Psoas muscle (tissue), 8 donors: Measurements from ENCODE around the gene MICAL3. TPM values are rescaled to one million over a fixed set of nuclear protein-coding genes. Genes with fewer than 3 reads are reported as not detected.
"Not testable (repeated sequence)": the region's sequence is repeated elsewhere in the genome, so short reads cannot be mapped to it uniquely, and the experiment has no call there.

Experiments used
- ATAC-seq, 4 donors: fragments of 200-7000 bp; cut with Tn5 transposase; one replicate each; pipeline ENCODE4 v1.9.1; 2020; ENCODE audit warnings: moderate library complexity in 3 of 4, mild to moderate bottlenecking in 2 of 4
- DNase-seq, 2 donors: peaks; one replicate each; pipeline ENCODE4 v3.0.0-alpha.2; 2020
- H3K27ac ChIP-seq: fragments of 200-600 bp; one replicate; pipeline ENCODE4 v1.8.0; 2022
- H3K27me3 ChIP-seq, 3 donors: fragments of 200-600 bp in 1 of 3; one replicate each; pipeline versions ENCODE4 v1.6.1 to v1.8.0; 2013 to 2022; ENCODE audit warnings: low read length in 2 of 3, mild to moderate bottlenecking in 2 of 3, moderate library complexity in 1 of 3; ENCODE audit not compliant: insufficient read depth in 3 of 3
- H3K36me3 ChIP-seq, 2 donors: fragments of 200-600 bp in 1 of 2; one replicate each; pipeline versions ENCODE4 v1.6.1 to v1.8.0; 2013 to 2022; ENCODE audit warnings: low read depth in 1 of 2, mild to moderate bottlenecking in 1 of 2, moderate library complexity in 1 of 2; ENCODE audit not compliant: insufficient read depth in 1 of 2
- H3K4me1 ChIP-seq: fragments of 200-600 bp; one replicate; pipeline ENCODE4 v1.8.0; 2022
- H3K4me3 ChIP-seq: fragments of 200-600 bp; one replicate; pipeline ENCODE4 v1.8.0; 2022; ENCODE audit warnings: mild to moderate bottlenecking
- H3K9me3 ChIP-seq: fragments of 200-600 bp; one replicate; pipeline ENCODE4 v1.8.0; 2022
- CTCF ChIP-seq: fragments of 200-600 bp; IDR thresholded peaks from one replicate; pipeline ENCODE4 v1.8.0; 2022; ENCODE audit warnings: antibody characterized with exemption
- WGBS, 3 donors: extraction: QIAGEN DNeasy Blood & Tissue Kit; methylation state at CpG; one replicate each; pipeline versions ENCODE4 v1.1.6 to v1.1.7; 2013; 5-methylcytosine and 5-hydroxymethylcytosine counted together
- intact Hi-C, 2 donors: fragments of 100-400 bp; cut with DNase I; formaldehyde crosslinking; loops; one replicate each; pipeline versions ENCODE4 v1.11.0 to v1.14.2; 2022
- polyA plus RNA-seq, 3 donors: library from polyadenylated mRNA; stranded (reverse); fragments of 200-250 nt; gene quantifications; one replicate each; pipeline ENCODE4 v1.2.3, GENCODE V29; 2013
- total RNA-seq, 4 donors: library from RNA; stranded (reverse); fragmentation: NEBNext Ultra II Directional in 2 of 4; extraction: Animal tissue kit (Norgen Biotek cat#: 25700) in 2 of 4; gene quantifications; one replicate each; pipeline versions ENCODE4 v1.2.1 to v1.2.4, GENCODE V29; 2021 to 2023
- donor health status: healthy with polysubstance abuse.
- donor health status: DM: no; HTN: no; CAD: no; lungs with moderate emphysema.
- donor health status: Bipolar disorder and iron deficiency.
- donor health status: healthy.
- donor health status: DM: yes; HTN: yes; CAD: no.
- donor health status: DM: no; HTN: no; CAD: no.
- donor health status: DM: no; HTN: no; CAD: no.
- donor health status: DM: yes; HTN: yes; CAD: no.

MICAL3 gene
- total and polyA plus RNA-seq, 7 donors: 2.1 to 38.3 (median 15.5) TPM

GRCh38 chr22:18023509-18024275 is 669 bp downstream of the MICAL3 start:
- 1% methylated on average over 47 of the region's 47 CpGs for WGBS, 3 donors
- peak; percentile 83 to 93 for DNase-seq
- ATAC-seq: peak; percentile 93 to 95 (median 93)
- peaks cover 21% of the 10 kb centered on the region for H3K4me1 ChIP-seq
- no peaks in the 10 kb centered on the region for H3K36me3 ChIP-seq
- TF ChIP-seq CTCF: peak; percentile 9
- H3K27me3 ChIP-seq: no peaks in the 10 kb centered on the region
- intact Hi-C loops: loop anchor here (2.0 to 5.0 kb wide), 3 partner anchors 34 to 113 kb away; no protein-coding TSS in a partner anchor
- no peaks in the 10 kb centered on the region for H3K9me3 ChIP-seq
- peak overlapping the region; percentile 80 for H3K27ac ChIP-seq
- peak overlapping the region; percentile 67 for H3K4me3 ChIP-seq

GRCh38 chr22:18022876-18023275 is 1.5 kb downstream of the MICAL3 start:
- Histone ChIP-seq H3K4me1 (peaks cover 17% of the 10 kb centered on the region), H3K27ac (peak overlapping the region; percentile 80), H3K4me3 (peak overlapping the region; percentile 67), H3K27me3 (no peaks in the 10 kb centered on the region), H3K36me3 (no peaks in the 10 kb centered on the region), H3K9me3 (no peaks in the 10 kb centered on the region)
- no peak for ATAC-seq
- DNase-seq: no peak
- TF ChIP-seq CTCF: no peak
- intact Hi-C loops: loop anchor here in 1 of 2 donors (5.0 kb wide), 2 partner anchors 34 to 111 kb away; no protein-coding TSS in a partner anchor
- 56 to 77% (median 56%) methylated on average over 3 of the region's 3 CpGs for WGBS, 3 donors

- H3K36me3 ChIP-seq: no peaks in the 10 kb centered on the region
- WGBS, 3 donors: 91 to 96% (median 95%) methylated on average over 2 of the region's 2 CpGs
- no peak for DNase-seq
- H3K4me3 ChIP-seq: no peak overlapping the region
- no peak for ATAC-seq
- H3K4me1 ChIP-seq: peaks cover 17% of the 10 kb centered on the region
- H3K27me3 ChIP-seq: no peaks in the 10 kb centered on the region
- TF ChIP-seq CTCF: no peak
- intact Hi-C loops: loop anchor here in 1 of 2 donors (5.0 kb wide), 2 partner anchors 36 to 109 kb away; no protein-coding TSS in a partner anchor
- H3K27ac ChIP-seq: no peak overlapping the region
- no peaks in the 10 kb centered on the region for H3K9me3 ChIP-seq
Measured at GRCh38 chr22:18021431-18021830, 2.9 kb downstream of the MICAL3 start.

GRCh38 chr22:18020743-18021142 is 3.6 kb downstream of the MICAL3 start:
- not testable (repeated sequence) for H3K4me3 ChIP-seq, H3K27me3 ChIP-seq, DNase-seq, H3K9me3 ChIP-seq, ATAC-seq, H3K36me3 ChIP-seq, H3K27ac ChIP-seq
- H3K4me1 ChIP-seq: peaks cover 17% of the 10 kb centered on the region
- intact Hi-C loops: loop anchor here in 1 of 2 donors (5.0 kb wide), 2 partner anchors 37 to 108 kb away; no protein-coding TSS in a partner anchor
- WGBS, 3 donors: 93 to 100% (median 96%) methylated on average over 2 of the region's 2 CpGs

GRCh38 chr22:18013947-18014346 is 10.4 kb downstream of the MICAL3 start:
- Histone ChIP-seq H3K4me1 (no peaks in the 10 kb centered on the region), H3K27me3 (no peaks in the 10 kb centered on the region), H3K4me3 (no peak overlapping the region), H3K36me3 (no peaks in the 10 kb centered on the region), H3K9me3 (no peaks in the 10 kb centered on the region), H3K27ac (no peak overlapping the region)
- intact Hi-C loops: no loop called here
- DNase-seq (no peak), ATAC-seq (no peak)
- 74 to 79% (median 77%) methylated on average over 5 of the region's 5 CpGs for WGBS, 3 donors
- TF ChIP-seq CTCF: no peak
